ENCODE results near the gene PARVB.

PARVB gene

DNA sequence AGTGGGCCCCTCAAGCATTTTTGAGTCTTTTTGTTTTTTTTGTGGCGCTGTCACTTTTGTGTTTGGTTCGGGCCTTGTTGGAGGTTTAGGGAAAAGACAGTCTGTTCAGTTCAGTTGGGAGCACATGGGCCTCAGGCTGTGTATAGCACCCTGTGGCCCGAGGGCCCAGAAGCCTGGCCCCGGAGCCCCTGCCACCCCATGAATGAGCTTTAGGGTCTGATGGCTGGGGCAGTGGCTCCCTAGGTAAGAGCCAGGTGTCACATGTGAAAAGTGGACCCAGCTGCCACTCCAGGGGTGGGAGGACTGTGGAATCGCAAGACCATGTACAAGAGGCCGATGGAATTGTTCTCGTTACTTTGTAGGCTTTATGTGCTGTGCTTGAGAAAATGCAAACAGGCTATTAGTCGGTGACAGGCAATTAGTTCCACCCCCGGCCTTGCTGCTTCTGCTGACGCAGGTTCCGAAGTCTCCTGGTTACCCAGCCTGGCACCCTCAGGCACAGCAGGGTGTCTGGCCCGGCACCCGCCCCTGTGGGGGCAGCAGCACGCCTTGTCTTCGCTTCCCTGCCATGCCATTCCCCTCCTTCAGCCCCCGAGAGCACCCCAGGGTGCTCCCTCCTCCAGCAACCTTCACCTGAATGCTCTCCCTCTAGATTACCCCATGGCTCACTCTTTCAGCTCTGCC, 118.5 kb downstream of the PARVB start:
- FAIRE-seq = no peak

DNA sequence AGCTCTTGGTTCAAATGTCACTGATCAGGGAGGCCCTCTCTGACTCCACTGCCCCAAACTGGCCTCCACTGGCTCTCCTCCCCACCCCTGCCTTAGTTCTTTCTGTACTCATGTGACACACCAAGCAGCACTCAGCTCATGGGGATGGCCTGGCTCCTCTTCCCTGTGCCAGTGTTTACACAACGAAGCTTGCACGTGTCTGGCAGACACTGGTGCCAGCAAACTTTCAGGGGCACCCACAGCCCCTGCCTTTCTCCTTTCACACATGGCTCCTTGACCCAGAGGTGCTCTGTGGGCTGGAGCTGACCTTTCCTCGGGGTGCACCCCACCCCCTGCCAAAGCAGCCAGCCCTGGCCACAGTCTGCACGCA, 119.0 kb downstream of the PARVB start:
- DNase-seq (ENCODE audit: insufficient read length, low spot score) (no peak), FAIRE-seq (no peak)
- TF ChIP-seq, protein P1, sequence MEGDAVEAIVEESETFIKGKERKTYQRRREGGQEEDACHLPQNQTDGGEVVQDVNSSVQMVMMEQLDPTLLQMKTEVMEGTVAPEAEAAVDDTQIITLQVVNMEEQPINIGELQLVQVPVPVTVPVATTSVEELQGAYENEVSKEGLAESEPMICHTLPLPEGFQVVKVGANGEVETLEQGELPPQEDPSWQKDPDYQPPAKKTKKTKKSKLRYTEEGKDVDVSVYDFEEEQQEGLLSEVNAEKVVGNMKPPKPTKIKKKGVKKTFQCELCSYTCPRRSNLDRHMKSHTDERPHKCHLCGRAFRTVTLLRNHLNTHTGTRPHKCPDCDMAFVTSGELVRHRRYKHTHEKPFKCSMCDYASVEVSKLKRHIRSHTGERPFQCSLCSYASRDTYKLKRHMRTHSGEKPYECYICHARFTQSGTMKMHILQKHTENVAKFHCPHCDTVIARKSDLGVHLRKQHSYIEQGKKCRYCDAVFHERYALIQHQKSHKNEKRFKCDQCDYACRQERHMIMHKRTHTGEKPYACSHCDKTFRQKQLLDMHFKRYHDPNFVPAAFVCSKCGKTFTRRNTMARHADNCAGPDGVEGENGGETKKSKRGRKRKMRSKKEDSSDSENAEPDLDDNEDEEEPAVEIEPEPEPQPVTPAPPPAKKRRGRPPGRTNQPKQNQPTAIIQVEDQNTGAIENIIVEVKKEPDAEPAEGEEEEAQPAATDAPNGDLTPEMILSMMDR (IDR thresholded peaks at IDR 0.05; ENCODE audit: insufficient read depth, missing control alignments) = no peak

More for the DNA sequence above, 118.5 kb downstream of the PARVB start:
- DNase-seq (ENCODE audit: insufficient read length, low spot score) = no peak
- TF ChIP-seq, protein P1 (IDR thresholded peaks at IDR 0.05; ENCODE audit: insufficient read depth, missing control alignments) = no peak

DNA sequence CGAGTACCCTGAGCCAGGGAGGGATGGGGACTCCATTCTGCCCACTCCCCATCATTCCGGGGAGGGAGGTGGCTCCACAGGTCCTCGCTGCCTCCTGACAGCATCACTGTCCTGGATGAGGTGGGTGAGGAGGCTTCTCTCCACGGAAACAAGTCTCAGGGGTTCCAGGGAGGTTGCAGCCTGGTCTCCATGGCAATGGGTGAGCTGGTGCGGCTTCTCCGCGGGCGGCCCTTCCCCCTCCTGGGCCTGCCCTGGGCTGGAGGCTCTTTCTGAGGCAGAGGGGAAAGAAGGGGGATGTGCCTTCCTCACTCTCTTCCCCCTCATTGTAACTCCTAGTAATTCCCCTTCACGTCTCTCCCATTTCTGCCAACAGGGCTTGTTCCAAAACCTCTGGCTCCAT, 119.5 kb downstream of the PARVB start:
- DNase-seq (ENCODE audit: insufficient read length, low spot score) (no peak), FAIRE-seq (no peak)
- TF ChIP-seq, protein P1 (IDR thresholded peaks at IDR 0.05; ENCODE audit: insufficient read depth, missing control alignments) = no peak

DNA sequence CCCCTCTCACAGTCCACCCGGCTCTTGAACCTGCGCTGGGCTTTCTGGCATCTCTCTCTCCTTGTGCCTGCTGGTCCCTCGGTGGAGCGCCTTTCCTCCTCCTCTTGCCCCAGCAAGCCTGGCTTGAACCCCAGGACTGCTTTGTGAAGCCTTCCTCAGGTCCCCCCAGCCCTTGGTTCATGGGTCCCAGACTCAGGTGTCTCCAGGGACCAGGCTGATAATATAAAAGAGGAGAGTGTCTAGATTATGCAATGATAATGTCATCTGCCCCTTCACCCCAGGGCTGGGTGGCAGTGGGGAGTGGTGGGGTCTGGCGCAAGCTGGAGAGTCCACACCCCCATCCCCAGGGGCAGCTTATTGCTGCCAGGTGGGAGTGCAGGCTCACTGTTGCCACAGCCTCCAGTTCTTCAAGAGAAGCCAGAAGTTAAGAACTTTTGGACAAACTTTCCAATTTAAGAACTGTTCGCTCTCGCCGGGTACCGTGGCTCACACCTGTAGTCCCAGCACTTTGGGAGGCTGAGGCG, 120.0 kb downstream of the PARVB start:
- FAIRE-seq (no peak), DNase-seq (ENCODE audit: insufficient read length, low spot score) (no peak)
- TF ChIP-seq, protein P1 (IDR thresholded peaks at IDR 0.05; ENCODE audit: insufficient read depth, missing control alignments) = no peak

DNA sequence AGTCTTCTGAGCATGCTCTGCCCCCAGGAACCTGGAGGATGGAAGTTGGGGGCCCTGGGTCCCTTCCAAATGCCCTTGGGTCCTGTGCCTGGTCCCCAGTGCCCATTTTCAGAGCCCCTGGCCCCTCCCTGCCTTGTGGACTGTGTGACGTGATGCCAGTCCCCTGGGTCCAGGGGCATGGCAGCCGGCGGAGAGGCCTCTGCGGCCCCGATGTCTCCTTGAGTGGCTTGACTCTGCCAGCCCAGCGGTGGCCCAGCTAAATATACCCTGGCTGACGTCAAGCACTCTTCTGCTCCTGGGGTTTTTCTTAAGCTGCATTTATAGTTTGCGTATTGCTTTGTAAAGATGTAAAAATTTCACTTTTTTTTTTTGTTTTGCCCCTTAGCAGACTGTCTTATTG, 121.4 kb downstream of the PARVB start:
- TF ChIP-seq, protein P1 (IDR thresholded peaks at IDR 0.05; ENCODE audit: insufficient read depth, missing control alignments) = no peak
- DNase-seq (ENCODE audit: insufficient read length, low spot score) = no peak
- no peak for FAIRE-seq

DNA sequence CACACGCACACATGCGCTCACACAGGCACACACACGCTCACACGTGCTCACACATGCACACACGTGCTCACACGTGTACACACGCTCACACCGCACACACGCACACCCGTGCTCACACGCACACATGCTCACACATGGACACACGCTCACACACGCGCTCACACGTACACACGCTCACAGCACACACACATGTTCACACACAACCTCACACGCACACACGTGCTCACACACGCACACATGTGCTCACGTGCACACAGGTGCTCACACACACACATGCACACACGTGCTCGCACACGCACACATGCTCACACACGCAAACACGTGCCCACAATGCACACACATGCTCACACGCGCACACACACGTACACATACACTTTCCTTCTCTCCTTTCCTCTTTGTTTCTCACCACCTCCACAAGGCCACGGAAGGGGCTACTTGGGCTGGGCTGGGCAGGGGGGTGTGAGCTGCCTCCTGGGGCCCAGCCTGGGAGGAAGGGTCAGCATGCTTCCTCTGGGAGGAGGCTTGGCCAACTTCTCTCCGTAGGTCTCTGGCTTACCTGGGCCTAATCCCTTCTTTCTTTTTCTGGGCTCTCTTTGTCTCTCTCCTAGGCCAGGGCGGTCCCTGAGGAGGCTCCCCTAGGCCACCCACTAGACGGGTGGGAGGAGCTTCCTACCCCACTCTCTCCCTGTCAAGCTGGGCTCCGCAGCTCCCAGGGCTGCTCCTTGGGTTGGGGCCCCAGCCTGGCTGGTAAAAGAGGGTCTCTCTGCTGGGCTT, 122.2 kb downstream of the PARVB start:
- DNase-seq (ENCODE audit: insufficient read length, low spot score) (no peak), FAIRE-seq (no peak)
- TF ChIP-seq, protein P1 (IDR thresholded peaks at IDR 0.05; ENCODE audit: insufficient read depth, missing control alignments) = no peak
